NCI-H128 (cell line): ENCODE measurements around the gene NBAS.

ENCODE experiments used
- DNase-seq: peaks from one replicate; lab custom pipeline; 2025; ENCODE audit not compliant: unreplicated experiment; lab: John Stamatoyannopoulos, UW

NBAS gene

DNA sequence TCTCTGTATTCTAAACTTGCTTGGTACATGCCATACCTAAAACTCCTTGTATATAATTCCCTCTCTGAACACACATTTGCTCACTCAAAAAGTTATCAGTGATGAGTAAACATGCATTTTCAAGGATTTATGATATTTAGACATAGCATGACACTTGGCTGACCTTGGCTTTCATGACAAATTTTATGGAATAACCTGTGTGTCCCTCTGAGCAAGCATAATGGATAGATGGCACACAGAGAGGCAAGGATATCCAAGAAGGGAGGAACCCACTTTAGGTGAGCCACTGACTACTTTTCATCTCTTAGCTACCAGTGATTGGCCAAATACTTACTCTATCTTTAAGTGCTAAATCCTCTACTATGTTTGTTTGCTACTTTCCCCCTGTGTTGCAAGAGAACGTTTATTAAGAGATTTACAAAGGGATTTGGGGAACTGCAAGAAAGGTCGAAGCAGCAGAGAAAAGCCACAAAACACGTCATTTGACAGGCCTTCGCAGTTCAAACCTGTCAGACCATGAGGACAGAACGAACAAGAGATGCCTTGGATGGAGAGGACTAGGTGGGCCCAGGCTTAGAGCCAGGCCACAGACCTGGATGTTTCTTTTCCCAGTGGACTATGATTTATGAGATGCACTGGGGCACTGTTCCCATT lies 379.9 kb downstream of the NBAS start:
- DNase-seq = no peak

DNA sequence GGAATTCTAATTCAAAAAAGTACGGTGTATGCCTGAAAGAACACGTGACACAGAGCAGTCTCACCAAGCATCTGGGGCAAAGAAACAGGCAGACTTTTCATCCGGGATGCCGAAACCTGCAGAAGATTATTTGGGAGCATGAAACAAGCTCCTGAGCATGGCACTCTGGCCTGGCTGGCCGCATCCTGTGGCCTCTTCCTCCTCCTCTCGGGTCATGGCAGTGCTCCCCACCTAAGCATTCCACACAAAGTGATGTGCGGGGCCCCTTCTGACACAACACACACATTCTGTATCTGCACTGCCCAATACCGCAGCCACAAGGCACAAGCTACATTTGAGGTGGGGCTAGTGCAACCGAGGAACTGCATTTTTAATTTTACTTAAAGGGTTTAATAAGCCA lies 380.8 kb downstream of the NBAS start:
- no peak for DNase-seq

DNA sequence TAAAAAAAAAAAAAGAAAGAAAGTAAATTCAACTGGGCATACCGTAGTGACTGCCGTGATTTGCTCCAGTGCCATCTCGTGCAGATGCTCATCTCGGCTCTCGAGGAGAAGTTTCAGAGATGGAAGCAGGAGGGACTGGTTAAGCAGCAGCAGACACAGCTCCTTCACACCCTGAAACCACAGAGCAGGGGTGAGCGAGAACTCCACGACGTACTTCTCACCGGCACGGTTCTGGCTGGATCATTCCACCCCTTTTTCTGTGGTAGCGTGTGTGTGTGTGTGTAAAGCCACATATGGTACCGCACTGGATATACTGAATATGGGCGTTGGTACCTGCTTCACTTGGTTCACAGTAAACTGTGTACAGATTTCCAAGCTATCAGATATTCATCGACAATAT lies 382.2 kb downstream of the NBAS start:
- no peak for DNase-seq

DNA sequence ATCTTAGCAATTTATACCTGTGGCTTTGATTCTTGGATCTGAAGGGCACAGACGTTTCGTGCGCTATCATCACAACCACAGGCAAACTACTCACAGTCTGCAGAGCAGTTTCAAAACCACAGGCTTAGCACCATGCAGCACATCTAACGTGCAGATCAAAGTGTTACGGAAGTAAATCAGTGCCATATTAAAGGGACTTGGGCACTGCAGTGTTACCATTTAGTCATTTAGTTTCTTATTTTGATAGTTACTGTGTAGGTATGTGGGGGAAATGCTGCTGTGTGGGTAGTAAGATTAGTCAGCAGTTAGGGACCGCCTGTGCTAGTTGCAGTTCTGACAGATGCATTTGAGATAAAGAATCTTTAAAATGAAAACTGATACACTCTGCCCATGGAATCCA lies 384.0 kb downstream of the NBAS start:
- no peak for DNase-seq

DNA sequence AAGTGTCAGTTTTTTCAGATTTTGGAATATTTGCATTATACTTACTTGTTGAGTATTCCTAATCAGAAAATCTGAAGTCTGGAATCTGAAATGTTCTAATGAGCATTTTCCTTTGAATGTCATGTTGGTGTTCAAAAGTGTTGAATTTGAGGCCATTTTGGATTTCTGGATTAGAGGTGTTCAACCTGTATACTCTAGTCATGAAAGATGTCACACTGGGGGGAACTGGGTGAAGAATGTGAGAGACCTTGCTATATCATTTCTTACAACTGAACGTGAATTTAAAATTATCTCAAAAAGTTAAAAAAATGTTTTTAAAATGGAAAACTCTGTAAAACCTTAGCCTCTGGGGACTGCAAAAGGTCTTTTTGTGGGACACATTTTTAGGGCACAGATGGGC lies 384.5 kb downstream of the NBAS start:
- no peak for DNase-seq

DNA sequence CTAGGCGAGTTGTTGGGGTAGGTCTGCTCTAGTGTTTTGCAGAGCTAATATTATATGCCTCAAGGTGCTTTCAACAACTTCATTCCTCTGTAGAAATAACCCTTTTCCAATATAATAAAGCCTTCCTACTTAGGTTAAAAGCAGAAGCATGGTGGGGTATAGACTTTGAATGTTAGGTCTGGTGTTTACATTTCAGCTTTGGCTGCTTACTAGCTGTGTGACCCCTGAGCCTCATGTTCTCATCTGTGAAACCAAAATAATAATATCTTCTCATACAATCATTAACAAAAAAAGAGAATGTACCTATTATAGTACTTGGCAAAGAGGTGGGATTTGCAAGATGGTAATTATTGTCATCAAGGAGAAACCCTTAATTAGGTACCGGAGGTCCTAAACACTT lies 386.6 kb downstream of the NBAS start:
- no peak for DNase-seq

DNA sequence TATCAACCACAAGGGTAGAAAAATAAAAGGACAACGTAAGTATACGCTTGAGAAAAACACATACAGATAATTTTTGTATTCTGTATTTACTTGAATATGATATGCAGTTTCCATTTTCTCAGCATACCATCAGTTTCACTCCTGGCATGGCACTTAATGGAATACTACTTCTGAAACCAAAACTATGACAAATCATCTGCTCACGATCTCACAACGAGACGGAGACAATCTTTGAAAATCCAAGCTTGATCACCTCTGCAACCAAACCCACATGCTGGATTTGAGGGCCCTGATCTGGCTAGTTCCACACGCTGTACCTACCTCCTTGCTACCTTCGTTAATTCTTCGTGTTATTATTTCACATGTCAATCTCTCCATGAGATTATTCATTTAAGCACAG lies 387.6 kb downstream of the NBAS start:
- DNase-seq = no peak

DNA sequence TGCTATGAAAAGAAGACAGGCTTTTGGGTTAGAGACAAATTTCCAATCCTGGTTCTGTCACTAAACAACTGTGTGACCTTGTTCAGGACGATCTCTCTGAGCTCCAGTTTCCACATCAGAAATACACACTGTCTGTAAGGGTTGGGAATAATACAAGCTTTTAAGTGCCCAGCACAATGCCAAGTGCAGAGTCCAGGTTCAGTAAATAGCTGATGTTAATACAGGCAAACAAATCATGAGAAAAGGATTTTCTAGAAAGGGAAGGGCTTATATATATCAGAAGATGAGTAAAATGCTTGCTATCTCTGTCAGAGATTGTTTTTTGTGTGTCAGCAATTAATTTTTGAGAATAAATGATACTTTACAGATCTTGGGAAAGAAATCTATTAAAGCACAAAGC lies 388.3 kb downstream of the NBAS start:
- no peak for DNase-seq

DNA sequence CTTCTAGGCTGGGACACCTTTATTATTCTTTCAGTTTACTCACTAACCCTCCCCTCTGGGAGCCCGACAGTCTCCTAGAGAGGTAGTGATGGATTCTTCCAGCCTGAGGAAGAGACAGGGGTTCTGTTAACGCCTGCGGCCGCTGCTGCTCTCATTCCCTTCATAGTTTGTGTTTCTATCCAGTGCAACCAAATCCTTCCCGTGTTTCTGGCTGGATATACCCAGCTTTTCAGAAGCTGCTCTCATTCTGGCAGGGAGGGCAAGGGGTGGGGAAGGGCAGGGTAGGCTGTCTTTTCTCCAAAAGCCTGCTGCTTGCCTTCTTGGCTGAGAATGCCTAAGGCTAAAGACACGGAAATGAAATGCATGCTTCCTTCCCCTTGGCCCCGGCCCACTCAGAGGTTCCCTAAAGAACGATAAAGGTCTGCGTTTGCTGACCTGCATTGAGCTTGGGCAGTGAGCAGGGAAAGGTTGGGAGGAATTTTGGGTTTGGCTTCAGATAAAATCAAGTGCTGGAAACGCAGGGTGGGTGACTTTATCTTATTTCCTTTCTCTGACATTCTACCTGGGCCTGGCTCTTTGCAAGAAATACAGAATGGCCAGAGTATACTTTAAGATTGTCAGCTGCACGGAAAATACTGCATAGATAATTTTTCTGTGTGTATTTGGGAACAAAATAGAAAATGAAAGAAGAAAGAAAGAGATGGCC lies 390.9 kb downstream of the NBAS start:
- no peak for DNase-seq

DNA sequence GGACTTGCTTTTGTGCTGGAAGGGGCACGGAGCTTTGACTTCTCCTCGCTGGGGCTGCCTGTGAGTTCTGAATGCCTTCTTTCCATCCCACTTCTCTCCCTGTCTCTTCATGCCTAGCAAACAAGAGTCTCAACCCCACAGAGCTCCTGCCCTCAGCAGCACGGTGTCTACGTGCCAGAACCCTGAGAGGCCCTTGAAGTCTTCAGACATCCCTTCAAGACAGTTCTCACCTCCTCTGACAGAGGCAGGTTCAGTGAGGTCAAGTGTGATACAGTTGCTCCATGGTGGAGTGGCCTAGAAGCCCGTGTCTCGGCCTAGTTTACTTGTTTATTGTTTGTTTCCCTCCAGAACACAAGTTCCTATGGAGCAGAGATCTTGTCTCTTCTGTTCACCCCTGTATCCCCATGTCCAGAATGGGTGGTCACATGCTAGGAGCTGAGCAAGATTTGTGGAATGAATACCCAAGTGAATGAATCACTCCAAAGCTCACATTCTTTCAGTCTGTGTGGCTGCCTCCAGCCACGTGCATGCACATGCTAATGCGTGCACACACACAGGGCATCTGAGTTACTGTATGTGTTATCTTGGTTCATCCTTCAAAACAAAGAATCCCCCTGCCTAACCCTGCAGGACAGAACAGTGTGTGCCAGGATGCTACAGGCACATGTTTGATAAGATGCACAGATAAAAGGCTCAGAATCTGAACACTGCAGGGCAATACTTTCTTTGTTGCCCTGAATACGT lies 391.6 kb downstream of the NBAS start:
- DNase-seq = no peak

DNA sequence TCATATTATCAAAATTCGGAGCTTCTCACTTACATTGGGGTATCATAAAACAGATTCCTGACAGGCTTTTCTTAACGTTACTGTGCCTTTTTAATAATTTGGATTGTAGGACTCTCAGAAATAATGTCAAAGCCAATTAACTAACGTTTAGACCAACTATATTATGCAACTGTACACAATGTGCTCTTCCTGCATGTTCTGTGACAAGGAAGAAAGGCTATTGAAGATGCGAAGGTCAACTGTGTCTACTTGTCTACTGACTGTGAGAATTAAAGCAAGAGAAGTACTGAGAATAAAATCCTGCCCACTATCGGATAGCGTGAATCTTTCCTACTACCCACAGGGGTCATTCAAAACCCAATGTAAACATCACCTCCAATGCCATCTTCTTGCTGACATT lies 393.0 kb downstream of the NBAS start:
- no peak for DNase-seq

DNA sequence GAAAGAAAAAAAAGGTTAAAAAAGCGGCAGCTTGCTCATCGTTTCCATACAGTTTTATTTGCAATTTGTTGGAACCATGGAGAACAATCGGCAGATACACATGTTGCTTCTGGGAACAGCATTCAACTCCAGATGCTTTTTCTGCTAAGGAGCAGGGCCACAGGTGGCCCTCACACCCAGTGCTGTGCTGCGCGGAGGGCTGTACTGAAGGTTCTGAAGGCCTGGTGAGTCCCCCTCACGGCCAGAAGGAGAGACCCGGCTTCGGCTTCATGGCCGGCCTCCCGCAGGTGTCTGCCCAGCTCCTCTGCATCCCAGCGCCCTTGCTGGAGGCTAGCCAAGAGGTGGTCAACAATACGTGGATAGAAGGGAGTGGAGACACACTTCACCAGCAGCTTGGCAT lies 394.3 kb downstream of the NBAS start:
- no peak for DNase-seq

DNA sequence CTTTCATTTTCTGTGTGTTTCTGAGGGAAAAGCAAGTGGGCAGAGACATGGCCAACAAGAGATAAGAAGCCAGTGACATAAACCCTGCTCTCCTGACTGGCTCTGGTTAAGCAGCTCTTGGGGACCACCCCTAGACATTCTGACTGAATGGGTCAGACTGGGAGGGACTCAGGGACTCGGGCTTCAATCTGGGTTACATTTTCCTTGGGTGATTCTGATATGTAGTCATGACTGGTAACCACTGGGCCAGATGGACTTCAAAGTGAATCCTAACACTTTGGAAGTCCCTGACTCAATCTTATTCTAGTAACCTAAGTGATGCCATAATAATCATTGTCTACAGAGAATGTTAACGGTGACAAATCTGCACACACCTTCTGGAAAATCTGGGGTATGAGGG lies 397.8 kb downstream of the NBAS start:
- no peak for DNase-seq

DNA sequence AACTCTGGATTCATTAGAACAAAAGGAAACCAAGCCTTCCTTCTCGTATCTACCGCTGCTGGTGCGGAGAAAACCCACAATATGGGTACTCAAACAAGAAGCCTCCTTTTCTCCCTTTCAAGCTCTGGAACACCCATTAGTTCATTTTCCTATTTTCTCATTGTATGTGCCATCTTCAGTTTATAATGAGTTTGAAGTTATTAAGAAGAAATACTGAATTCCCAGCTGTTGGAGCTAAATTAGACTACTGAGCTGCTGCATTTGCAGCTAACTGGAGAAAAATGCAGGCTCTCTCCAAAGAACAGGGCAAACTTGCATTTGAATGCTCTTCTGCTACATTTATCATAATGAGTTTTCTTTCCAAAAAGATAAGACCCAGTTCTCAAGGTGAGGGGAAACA lies 398.5 kb downstream of the NBAS start:
- DNase-seq = no peak

DNA sequence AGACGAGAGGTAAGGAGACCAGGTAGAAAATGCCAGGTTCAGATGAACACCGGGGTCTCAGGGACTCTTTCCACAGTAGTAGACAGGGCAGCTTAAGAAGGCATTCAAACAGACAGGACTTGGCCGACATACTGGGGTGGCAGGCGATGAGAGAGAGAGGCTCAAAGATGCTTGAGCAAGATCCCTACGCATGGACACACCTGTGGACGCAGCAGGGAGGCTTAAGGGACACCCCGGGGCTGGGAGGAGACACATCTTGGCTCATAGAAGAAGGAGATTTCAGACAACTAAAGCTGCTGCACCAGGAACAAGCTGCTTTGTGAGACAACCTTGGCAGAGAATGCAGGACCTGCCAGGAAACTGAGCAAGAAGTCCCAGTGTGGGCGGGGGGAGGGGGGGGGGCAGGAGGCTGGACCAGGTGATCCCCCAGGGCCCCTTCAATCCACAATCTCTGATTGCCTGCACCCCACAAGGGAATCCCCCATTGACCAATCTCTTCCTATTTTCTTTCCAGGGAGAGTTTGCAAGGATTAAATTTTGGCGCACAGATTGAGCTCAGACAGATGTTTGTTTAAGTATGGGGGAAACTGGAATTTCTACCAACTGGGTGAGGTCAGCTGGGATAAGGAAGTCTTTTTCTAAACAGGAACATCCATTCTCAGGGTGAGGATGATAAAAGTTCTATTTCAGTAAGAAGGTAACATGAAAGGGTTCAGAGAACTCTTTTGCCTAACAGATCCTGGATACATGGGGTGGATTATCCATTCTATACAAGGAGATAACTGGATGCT lies 400.7 kb downstream of the NBAS start:
- no peak for DNase-seq

DNA sequence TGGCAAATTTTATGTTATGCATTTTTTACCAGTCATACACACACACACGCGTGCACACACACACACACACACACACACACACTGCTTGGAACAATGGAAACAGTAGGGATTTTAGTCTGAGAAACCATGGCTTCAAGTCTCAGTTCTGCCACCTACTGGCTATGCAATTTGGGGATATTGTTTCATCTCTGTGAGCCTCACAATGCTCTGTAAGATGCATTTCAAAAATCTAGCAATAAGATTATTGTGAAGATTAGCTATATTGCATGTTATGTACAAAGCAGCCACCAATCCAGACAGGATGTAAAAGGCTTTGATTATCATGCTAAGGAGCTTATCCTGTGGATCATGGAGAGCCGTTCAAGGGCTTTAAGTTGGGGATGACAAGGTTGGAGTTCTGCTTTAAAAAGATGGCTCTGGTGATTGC lies 401.4 kb downstream of the NBAS start:
- DNase-seq = no peak

DNA sequence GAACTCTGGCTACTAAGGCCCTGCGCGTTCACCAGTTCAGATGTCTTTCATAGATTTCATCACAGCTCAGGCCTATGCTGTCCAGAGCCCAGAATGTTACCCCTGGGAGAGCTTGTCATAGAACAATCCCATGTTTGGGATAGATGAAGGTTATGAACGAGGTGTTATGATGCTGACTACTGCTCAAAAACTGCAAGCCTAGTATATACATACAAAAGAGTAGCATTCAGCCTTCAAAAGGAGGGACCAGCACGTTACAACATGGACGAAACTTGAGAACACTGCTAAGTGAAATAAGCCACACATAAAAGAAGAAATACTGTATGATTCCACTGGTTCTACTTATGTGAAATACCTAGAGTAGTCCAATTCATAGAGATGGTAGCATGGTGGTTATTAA lies 401.9 kb downstream of the NBAS start:
- no peak for DNase-seq

DNA sequence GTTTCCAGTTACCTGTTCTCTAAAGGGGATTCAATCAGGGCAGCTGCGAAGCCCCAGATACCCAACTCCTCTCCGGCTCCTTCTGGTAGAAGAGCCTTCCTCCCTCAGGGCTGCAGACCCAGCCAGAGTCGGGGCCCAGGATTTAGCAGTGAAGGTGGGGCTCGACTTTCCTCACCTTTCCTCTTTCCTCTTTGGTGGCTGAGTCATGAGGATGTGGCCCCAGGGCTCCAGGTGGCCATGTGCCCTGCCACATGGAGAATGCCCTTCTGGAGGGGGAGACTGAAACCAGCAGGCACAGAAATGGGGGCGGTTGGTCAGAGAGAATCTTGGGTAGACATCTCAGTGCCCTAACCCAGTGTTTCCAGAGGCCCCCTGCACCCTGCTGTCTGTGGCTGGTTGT lies 402.6 kb downstream of the NBAS start:
- DNase-seq = no peak

DNA sequence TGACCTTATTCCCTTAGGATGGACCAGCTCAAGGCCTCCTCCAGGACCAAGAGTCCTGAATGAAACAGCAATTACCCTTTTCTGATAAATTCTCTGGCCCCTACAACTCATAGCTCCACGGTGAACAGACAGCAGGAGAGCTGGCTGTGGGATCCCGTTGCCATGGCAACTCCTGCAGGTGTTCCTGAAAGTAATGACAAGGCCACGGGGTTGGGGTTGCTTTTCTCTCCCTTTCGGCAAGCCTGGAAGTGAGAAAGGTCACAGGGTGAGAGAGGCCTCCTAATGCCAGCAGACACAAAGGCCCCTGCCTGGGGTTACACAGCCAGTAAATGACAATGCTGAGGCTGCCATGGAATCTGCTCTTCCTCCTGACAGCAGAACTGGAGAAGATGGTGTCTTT lies 403.0 kb downstream of the NBAS start:
- DNase-seq = no peak

DNA sequence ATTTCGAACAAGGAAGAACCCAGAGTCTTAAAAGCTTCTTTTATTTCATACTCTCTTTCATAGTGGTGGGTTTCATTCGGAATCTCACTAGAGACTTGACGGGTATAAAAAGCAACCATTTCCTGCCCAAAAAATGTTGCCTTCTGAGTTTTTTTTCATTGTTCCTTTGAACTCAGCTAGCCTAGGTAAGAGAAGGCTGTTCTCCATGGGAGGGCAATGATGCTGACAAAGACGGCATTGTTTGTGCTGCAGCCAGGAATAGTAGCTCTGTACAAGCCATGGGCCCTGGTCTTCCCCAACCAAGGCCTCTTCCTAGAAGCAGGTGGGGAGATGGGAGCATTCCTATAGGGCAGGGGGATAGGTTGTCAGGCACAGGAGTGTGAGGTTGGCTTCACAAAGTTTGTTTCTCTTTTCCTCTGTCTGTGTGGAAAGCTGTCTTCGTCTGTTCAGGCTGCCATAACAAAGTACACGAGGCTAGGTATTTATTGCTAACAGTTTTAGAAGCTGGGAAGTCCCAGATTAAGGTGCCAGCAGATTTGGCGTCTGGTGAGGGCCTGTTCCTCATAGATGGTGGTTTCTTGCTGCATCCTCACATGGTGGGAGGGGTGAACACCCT lies 405.1 kb downstream of the NBAS start:
- no peak for DNase-seq

DNA sequence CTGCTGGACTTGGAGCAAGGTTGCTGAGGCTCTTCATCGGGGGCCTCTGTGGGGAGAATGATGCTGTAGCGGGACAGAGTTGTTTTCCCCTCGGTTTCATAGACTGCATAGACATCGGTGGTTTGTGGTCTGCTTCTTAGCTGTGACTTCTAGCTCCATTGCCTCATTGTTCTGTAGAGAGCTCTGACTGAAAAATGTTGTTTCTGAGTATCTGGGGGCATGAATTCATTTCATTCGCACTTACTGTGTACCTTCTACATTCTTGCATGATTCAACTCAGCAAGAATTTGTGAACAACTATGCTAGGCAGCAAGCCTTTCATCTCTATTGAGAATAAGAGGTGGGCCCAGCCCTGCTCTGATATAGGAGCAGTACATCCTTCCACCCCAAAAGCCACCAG lies 406.8 kb downstream of the NBAS start:
- DNase-seq = no peak
